Testis (tissue), 3 donors: ENCODE data around the gene SCARB1. TPM values are rescaled to one million over a fixed set of nuclear protein-coding genes. Genes with fewer than 3 reads are reported as not detected.

Experiments used
- DNase-seq: peaks from one replicate; pipeline ENCODE4 v3.0.0-alpha.2; 2019
- H3K27ac ChIP-seq, 2 donors: fragments of 200-600 bp; sonication (generic); one replicate each; pipeline ENCODE4 v1.5.1; 2019
- H3K27me3 ChIP-seq: fragments of 200-600 bp; sonication (generic); one replicate; pipeline ENCODE4 v1.5.1; 2019
- H3K36me3 ChIP-seq: fragments of 200-600 bp; sonication (generic); one replicate; pipeline ENCODE4 v1.5.1; 2017; ENCODE audit warnings: low read depth; ENCODE audit errors: missing control alignments
- H3K4me1 ChIP-seq: fragments of 200-600 bp; sonication (generic); one replicate; pipeline ENCODE4 v1.5.1; 2019
- H3K4me3 ChIP-seq, 2 donors: fragments of 200-600 bp; sonication (generic); one replicate each; pipeline ENCODE4 v1.5.1; 2017 to 2019
- H3K9me3 ChIP-seq: fragments of 200-600 bp; sonication (generic); one replicate; pipeline ENCODE4 v1.5.1; 2017
- POLR2A ChIP-seq: fragments of 450-650 bp; IDR thresholded peaks from one replicate; pipeline ENCODE4 v1.6.1; 2017; ENCODE audit warnings: antibody characterized with exemption, mild to moderate bottlenecking, moderate library complexity
- WGBS, 2 donors: methylation state at CpG; one replicate each; pipeline ENCODE4 v1.1.5; 2018; 5-methylcytosine and 5-hydroxymethylcytosine counted together
- intact Hi-C: fragments of 100-400 bp; cut with DNase I; formaldehyde crosslinking; loops from one replicate; pipeline ENCODE4 v1.15.1; 2023; ENCODE audit warnings: low total_unique reads
- polyA plus RNA-seq: library from polyadenylated mRNA; stranded (reverse); fragments of 350-450 nt; fragmentation: Illumina TruSeq; extraction: RNeasy Lipid Tissue Mini Kit (QIAGEN cat#74804); gene quantifications from one replicate; pipeline ENCODE4 v1.2.3, GENCODE V29; 2014; ENCODE audit warnings: low read depth, low replicate concordance; ENCODE audit not compliant: insufficient read depth
- total RNA-seq, 2 donors: library from RNA; depleted of rRNA; stranded (reverse); fragments of >200 nt; gene quantifications; one replicate each; pipeline ENCODE4 v1.2.3, GENCODE V29; 2016
- TF ChIP-seq, protein P1 (sequence below), 3 experiments: fragments of 450-650 bp in 2 of 3; fragments of 200-600 bp in 1 of 3; sonication (generic) in 1 of 3; IDR thresholded peaks; one replicate each; pipeline ENCODE4 v1.5.1; 2016 to 2019; ENCODE audit warnings: antibody characterized with exemption in 3 of 3, mild to moderate bottlenecking in 2 of 3, moderate library complexity in 1 of 3

Gene SCARB1
- total and polyA plus RNA-seq, 3 donors from 2014 or later: 46.9 to 116 (median 73.6) TPM

DNA sequence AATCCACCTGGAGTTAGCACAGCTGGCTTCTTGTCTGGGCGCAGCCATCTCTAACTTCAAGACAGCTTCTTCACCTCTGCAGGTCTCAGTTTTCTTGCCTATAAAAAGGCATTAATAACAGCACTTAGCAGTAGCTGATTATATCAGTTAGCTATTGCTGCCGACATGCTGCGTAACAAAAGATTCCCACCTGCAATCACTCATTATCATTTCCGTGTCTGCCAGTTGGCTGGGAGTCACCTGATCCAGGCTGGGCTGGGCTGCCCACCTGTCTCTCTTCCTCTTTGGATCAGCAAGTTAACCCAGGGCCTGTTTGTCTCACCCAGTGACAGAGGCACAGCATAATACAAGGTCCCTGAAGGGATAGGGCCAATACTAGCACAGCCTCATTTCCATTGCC, 109.7 kb downstream of the SCARB1 start:
- Histone ChIP-seq H3K4me3 (no peak overlapping the region), H3K36me3 (no peaks in the 10 kb centered on the region), H3K9me3 (no peaks in the 10 kb centered on the region), H3K4me1 (peaks cover 30% of the 10 kb centered on the region), H3K27ac (peak overlapping the region in 1 of 2 donors; percentile 82), H3K27me3 (no peaks in the 10 kb centered on the region)
- DNase-seq: no peak
- intact Hi-C loops: no loop called here
- WGBS, 2 donors: 86 to 88% methylated on average over 4 of the region's 4 CpGs
- TF ChIP-seq POLR2A: no peak
- TF ChIP-seq, protein P1, sequence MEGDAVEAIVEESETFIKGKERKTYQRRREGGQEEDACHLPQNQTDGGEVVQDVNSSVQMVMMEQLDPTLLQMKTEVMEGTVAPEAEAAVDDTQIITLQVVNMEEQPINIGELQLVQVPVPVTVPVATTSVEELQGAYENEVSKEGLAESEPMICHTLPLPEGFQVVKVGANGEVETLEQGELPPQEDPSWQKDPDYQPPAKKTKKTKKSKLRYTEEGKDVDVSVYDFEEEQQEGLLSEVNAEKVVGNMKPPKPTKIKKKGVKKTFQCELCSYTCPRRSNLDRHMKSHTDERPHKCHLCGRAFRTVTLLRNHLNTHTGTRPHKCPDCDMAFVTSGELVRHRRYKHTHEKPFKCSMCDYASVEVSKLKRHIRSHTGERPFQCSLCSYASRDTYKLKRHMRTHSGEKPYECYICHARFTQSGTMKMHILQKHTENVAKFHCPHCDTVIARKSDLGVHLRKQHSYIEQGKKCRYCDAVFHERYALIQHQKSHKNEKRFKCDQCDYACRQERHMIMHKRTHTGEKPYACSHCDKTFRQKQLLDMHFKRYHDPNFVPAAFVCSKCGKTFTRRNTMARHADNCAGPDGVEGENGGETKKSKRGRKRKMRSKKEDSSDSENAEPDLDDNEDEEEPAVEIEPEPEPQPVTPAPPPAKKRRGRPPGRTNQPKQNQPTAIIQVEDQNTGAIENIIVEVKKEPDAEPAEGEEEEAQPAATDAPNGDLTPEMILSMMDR (IDR thresholded peaks at IDR 0.05): no peak

DNA sequence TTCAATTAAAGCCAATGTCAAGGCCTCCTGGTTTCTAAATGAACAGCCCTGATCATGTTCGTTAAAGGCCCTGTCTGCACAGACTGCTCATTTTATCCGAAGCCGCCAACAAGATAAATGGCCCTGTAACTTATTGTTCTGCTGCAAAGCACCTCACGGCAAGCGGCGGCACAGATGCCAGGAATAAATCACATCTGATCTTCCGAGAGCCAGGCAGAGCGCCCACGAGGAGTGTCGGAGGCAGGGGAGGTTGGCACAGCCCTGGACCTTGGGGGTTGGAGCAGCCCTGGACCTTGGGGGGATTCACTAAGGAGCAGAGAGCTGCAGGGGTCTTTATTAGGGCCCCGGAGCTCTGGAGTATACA, 110.5 kb downstream of the SCARB1 start:
- no peak overlapping the region for H3K27ac ChIP-seq
- H3K9me3 ChIP-seq: no peaks in the 10 kb centered on the region
- no peaks in the 10 kb centered on the region for H3K27me3 ChIP-seq
- intact Hi-C loops: no loop called here
- H3K36me3 ChIP-seq: no peaks in the 10 kb centered on the region
- H3K4me1 ChIP-seq: peaks cover 30% of the 10 kb centered on the region
- WGBS, 2 donors: 64 to 86% methylated on average over 11 of the region's 11 CpGs
- TF ChIP-seq POLR2A: no peak
- TF ChIP-seq, protein P1 (IDR thresholded peaks at IDR 0.05): no peak
- no peak overlapping the region for H3K4me3 ChIP-seq
- DNase-seq: peak; percentile 68

DNA sequence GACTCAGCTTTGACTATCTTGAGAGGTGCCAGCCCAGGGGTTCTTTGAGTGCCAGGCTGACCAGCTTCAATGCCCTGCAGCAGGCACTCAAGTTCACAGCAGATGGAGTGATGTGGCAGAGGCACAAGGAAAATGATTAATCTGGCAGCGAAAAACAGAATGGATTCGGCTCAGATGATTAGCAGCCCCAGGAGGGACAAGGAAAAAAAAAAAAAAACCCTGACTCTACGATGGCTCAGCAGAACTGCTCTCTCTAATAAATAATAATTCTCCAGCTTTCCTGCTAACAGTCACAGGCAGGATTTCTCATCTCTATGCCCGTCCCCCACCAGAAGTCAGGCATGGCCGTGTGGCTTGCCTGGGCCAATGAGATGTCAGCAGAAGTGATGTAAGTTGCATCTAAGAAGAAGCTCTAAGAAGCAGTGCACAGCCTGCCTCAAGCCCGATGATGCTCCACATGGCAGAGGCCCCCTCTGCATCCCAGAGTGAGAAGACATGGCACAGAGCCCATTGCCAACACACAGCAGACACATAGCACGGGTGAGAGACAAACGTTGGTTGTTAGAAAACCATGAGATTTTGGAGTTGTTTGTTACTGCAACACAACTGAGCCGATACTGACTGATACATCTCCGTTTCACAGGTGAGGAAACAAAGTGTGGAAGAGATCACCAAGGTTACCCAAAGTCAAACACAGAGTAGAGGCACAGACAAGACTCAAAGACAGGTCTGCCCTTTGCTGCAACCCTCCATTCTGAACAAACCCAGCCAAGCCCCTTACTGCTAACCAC, 111.0 kb downstream of the SCARB1 start:
- intact Hi-C loops: no loop called here
- Histone ChIP-seq H3K36me3 (no peaks in the 10 kb centered on the region), H3K4me3 (no peak overlapping the region), H3K4me1 (peaks cover 30% of the 10 kb centered on the region), H3K27ac (peak overlapping the region in 1 of 2 donors; percentile 11), H3K9me3 (no peaks in the 10 kb centered on the region), H3K27me3 (no peaks in the 10 kb centered on the region)
- no peak for DNase-seq
- no peak for TF ChIP-seq POLR2A
- 61 to 79% methylated on average over 9 to 10 of the region's 10 CpGs for WGBS, 2 donors

DNA sequence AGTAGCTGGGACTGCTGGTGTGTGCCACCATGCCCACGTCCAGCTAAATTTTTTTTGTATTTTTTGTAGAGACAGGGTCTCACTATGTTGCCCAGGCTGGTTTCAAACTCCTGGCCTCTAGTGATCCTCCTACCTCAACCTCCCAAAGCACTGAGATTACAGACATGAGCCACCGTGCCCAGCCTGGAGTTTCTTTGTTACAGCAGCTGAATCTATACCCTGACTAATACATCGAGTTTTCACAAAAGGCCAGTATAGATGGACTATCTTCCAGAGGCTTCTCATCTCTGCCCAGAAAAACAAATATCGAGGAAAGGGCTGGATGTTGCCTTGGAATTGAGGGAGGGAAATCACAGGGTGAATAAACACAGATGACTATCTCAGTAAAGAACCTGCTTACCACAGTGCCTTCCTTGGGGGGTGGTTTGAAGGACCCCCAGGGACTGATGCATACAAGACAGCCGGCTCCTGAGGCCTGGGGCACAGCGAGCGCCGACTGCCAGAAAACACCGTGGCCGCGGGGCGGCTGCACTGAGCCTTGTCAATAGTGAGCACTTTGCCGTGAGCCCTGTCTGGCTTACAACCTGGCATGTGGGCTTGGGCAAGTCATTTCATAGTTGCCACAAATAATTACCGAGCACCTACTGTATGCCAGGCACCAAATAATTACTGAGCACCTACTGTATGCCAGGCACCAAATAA, 111.9 kb downstream of the SCARB1 start:
- WGBS, 2 donors: 83 to 95% methylated on average over 4 to 14 of the region's 14 CpGs
- H3K27ac ChIP-seq: peak overlapping the region in 1 of 2 donors; percentile 11
- intact Hi-C loops: no loop called here

More for the DNA sequence above, 111.9 kb downstream of the SCARB1 start:
- Histone ChIP-seq H3K36me3 (no peaks in the 10 kb centered on the region), H3K27me3 (no peaks in the 10 kb centered on the region), H3K4me3 (no peak overlapping the region), H3K9me3 (no peaks in the 10 kb centered on the region), H3K4me1 (peaks cover 34% of the 10 kb centered on the region)
- DNase-seq: no peak
- no peak for TF ChIP-seq POLR2A
- TF ChIP-seq, protein P1 (IDR thresholded peaks at IDR 0.05): no peak
